GM10248 (cell line): Measurements from ENCODE around the gene TSPAN18.
A peak's percentile ranks its signal among the peaks of the same experiment; 100 is the strongest.

Experiments
- CTCF ChIA-PET: fragments of 300-600 bp; sonication (Branson Sonifier 250); formaldehyde crosslinking; extraction: SDS; loops from one replicate; lab custom pipeline; 2021; ENCODE audit warnings: antibody characterized with exemption; lab: Yijun Ruan, JAX
- POLR2A ChIA-PET: fragments of 350-650 bp; sonication (Branson Sonifier 250); formaldehyde crosslinking; extraction: SDS; loops from one replicate; lab custom pipeline; 2020; ENCODE audit warnings: antibody characterized with exemption; lab: Yijun Ruan, JAX
- DNase-seq: peaks from one replicate; pipeline ENCODE4 v3.0.0; 2012; ENCODE audit errors: extremely low spot score
- TF ChIP-seq, protein P1 (sequence below): IDR thresholded peaks from 2 replicates; pipeline ENCODE4 v1.5.1; 2012; ENCODE audit warnings: mild to moderate bottlenecking, low read depth; ENCODE audit errors: extremely low read depth, missing control alignments, control extremely low read depth

TSPAN18 gene

DNA sequence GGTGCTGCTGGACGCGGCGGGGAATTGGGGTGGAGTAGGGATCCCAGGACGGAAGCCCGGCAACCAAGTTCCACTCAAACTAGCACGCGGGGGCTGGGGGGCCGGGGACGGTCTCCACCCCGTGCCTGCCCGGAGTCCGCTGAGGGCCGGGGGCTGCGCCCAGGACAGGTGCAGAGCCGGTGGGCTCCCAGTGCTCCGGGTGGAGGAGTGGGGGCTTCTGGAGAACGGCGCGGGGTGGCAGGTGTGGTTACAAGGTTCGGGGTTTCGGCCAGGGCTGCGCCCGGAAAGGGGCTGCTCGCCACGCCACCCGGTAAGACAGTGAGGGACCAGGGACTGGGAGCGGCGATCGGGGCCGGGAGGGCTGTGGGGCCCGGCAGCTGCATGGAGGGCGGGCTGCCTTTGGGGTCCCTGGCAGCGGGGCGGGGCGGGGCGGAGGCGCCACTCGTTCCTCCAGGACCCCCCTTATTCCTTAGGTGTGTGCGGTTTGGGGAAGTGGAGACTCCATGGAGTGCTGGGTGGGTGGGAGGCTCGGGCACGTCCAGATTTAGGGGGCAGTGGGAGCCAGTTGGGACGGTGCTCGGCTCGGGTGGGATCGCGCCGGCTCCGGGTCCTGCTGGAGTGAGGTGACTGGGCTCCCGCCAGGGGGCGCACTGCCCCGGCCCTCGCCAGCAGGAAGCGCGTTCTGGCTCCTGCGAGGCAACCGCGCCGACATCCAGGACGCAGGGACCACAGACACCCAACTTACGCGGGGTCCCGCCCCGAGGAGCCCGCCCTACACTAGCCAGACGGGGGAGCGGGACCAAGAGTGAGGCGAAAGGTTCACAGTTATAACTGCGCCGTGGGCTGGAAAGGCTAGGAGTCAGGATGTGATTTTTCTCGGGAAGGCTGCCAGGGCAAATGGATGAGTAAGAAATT is 868 bp downstream of the TSPAN18 start:
- TF ChIP-seq, protein P1, sequence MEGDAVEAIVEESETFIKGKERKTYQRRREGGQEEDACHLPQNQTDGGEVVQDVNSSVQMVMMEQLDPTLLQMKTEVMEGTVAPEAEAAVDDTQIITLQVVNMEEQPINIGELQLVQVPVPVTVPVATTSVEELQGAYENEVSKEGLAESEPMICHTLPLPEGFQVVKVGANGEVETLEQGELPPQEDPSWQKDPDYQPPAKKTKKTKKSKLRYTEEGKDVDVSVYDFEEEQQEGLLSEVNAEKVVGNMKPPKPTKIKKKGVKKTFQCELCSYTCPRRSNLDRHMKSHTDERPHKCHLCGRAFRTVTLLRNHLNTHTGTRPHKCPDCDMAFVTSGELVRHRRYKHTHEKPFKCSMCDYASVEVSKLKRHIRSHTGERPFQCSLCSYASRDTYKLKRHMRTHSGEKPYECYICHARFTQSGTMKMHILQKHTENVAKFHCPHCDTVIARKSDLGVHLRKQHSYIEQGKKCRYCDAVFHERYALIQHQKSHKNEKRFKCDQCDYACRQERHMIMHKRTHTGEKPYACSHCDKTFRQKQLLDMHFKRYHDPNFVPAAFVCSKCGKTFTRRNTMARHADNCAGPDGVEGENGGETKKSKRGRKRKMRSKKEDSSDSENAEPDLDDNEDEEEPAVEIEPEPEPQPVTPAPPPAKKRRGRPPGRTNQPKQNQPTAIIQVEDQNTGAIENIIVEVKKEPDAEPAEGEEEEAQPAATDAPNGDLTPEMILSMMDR: peak; percentile 82
- POLR2A ChIA-PET: no interaction called here
- DNase-seq: peak; percentile 90
- CTCF ChIA-PET: interaction anchor here (1.0 kb wide), 1 partner anchor 164 kb away, joined by 3 read pairs; no protein-coding TSS in a partner anchor

GRCh38 chr11:44728491-44728910 is 1.7 kb downstream of the TSPAN18 start:
- ChIA-PET POLR2A (no interaction called here), CTCF (interaction anchor here (0.9 to 2.9 kb wide), 3 partner anchors 12 to 165 kb away, joined by 3 to 17 read pairs (median 7); no protein-coding TSS in a partner anchor)
- no peak for DNase-seq
- TF ChIP-seq, protein P1: no peak

DNA sequence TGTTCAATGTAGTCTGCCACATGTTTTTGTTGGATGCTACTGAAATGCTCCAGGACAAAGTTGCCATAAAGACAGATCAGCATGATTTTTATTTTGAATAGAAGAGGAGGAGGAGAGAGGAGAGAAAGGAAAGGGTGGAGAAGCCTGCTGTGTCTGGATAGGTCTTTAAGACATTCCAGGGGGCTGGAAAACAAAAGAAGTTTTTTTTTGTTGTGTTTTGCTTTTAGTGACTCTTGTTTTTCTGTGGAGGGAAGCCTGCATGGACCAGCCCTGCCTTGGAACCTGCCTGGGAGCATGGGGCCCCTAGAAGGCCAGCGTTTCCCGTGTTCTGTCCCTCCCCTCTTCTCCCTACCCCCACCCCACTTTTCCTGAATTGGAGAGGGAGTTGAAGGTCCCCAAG is 2.3 kb downstream of the TSPAN18 start:
- ChIA-PET CTCF (interaction anchor here (0.9 to 2.9 kb wide), 4 partner anchors 11 to 164 kb away, joined by 3 to 17 read pairs (median 6); no protein-coding TSS in a partner anchor), POLR2A (no interaction called here)
- TF ChIP-seq, protein P1: no peak

GRCh38 chr11:44729713-44730112 is 3.0 kb downstream of the TSPAN18 start:
- POLR2A ChIA-PET: no interaction called here

More for the DNA sequence above, 2.3 kb downstream of the TSPAN18 start:
- DNase-seq: no peak

GRCh38 chr11:44730775-44731174 is 4.0 kb downstream of the TSPAN18 start:
- TF ChIP-seq, protein P1: no peak
- POLR2A ChIA-PET: no interaction called here
- CTCF ChIA-PET: interaction anchor here (1.3 to 2.9 kb wide), 5 partner anchors 10 to 164 kb away, joined by 3 to 17 read pairs (median 4); no protein-coding TSS in a partner anchor
- DNase-seq: no peak

More at GRCh38 chr11:44729713-44730112, 3.0 kb downstream of the TSPAN18 start:
- DNase-seq: no peak
- CTCF ChIA-PET: interaction anchor here (0.9 to 2.9 kb wide), 7 partner anchors 11 to 165 kb away, joined by 3 to 17 read pairs (median 4); no protein-coding TSS in a partner anchor
- TF ChIP-seq, protein P1: no peak

DNA sequence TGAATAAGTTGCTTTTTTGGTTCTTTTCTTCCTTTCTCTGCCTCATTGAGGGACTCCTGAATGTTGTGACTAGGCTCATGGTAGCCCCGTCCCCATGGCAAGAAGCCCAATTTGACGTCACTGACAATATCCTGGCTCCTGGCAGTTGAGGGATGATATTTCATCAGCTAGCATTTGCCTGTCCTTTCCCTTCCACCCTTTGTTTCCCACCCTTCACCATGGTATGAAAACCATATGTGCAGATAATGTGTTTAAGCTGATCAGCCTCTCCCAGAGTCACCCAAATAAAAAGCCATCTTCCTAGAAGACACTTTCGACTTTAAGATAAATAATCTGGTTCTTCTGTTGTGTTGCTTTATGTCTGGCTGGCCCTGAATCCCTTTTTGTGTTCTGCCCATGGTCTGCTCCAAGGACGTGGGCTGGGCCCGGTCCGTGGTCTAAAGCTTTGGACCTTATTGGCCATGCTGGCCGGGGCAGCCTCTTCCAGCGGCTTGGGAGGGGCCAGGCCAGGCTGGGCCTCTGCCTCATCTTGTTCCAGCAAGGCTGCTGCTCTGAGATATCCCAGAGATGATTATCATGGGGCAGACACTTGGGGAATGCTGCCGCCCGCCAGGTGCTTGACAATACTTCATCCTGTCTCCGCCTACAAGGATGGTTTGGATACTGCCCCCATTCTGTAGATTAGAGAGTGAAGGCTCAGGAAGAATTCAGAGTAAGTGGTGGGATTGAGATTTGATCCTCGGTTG is 5.1 kb downstream of the TSPAN18 start:
- ChIA-PET CTCF (interaction anchor here (2.9 kb wide), 1 partner anchor 9 kb away, joined by 17 read pairs; no protein-coding TSS in a partner anchor), POLR2A (no interaction called here)
- no peak for DNase-seq
- TF ChIP-seq, protein P1: no peak
